Stimulated activated CD4-positive, alpha-beta T cell treated with anti-CD3 and anti-CD28 coated beads, Interleukin-15, amount 100 ng/mL, for 48 hours (primary cell): ENCODE measurements around the gene NUDT17.
"Not testable (repeated sequence)": the region's sequence is repeated elsewhere in the genome, so short reads cannot be mapped to it uniquely, and the experiment has no call there.

ENCODE experiments used
- DNase-seq, 2 donors: peaks; one replicate each; pipeline ENCODE4 v3.0.0-alpha.2; 2020; ENCODE audit warnings: low read depth in 2 of 2

The NUDT17 gene

DNA sequence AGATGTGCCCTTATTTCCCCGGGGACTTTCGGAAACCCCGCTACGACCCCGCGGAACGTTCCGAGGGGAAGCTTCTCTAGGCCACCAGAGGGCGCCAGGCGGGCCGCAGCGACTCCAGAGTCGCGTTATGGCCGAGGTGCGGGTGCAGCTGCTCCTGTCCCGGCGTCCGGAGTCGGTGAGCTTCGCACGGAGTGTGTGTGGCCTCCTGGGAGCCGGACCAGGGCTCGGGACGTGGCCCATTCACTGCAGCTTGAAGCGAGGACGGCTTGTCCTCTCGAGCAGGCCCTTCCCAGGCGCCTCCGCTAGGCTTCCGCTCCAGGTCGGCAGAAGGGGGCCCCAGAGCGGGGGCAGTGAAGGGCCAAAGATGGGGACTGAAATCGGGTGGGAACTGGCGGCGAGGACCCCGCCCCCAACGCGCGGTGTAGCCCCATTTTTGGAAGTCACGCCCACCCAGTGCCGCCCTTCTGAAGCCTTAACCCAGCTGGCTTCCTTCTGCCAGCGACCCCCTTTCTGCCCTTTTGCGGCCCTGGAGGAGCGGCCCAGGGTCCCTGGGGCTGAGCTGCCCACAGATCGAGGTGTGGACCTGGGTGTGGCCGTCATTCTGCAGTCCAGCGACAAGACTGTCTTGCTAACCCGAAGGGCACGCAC lies at the start of gene NUDT17:
Gene NUDT17 (plus strand): TSS at position 117 of the 648 bp plus-strand sequence. CDS start 11 bp downstream, at position 128.
- peak; percentile 56 to 71 for DNase-seq

DNA sequence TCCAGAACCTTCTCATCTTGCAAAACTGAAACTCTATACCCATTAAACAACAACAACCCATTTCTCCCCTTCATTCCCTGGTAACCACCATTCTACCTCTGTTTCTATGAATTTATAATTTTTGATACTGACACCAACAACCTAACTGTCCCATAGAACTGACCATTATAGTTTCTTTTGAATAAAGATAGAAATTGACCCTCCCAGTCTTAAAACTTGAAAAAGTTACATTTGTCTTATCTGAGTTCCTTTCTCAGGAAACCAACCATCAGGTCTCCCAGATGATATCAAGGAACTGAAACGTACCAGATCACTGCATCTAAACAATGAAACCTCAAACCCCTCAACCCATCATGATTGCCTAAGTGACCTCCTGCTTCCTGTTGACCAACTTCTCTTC lies 48.7 kb upstream of the NUDT17 start:
- DNase-seq: no peak

- DNase-seq: no peak
Observed at GRCh38 chr1:145799806-145800205, 45.6 kb upstream of the NUDT17 start.

DNA sequence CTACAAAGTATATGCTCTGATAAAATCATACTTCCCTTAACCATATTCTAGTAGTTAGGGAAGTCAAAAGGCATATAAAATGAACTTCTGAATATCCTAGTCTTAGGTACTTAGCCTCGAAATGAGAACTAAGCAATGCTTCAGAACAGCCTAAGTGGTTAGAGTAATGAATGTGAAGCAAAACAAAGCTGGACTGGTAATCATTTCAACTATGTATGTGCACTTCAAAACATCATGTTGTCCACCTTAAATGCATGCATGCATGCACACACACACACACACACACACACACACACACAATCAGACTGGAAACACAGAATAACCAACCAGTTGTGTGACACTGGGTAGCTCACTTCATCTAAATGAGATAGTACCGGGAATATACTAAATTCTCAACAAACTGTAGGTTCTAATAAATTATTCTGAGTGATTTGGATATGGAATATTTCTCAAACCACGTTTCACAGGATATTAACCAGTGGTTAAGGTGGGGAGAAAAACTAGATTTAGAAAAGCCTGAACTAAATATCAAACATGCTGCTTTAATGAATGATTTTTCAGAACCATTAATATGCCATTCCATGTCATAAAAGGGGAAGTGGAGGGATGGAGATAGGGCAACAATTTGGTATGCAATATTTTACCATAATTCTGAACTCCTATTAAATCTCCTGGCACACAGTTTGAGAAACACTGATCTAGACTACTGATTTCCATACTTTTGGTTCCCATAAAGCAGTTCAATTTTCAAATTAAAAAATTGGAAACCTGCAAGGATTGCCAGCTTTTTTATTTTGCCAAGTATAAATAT lies 41.0 kb upstream of the NUDT17 start:
- DNase-seq: no peak

DNA sequence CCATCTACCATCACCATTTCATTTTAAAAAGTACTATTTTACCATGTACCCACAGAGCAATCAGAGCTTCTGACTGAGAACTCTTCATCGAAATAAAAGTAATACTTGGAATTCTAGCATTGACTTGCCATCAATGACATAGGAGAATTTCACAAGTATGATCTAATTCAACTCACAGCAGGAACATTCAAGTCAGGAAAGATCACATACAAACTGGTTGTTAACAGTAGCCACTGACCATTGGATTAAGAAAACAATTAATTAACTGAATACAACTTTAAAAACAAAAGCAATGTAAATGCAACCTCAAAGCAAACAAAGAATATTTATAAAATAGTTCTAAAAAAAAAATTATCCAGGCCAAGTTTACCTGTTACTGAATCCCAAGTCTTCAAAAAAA lies 40.4 kb upstream of the NUDT17 start:
- no peak for DNase-seq

DNA sequence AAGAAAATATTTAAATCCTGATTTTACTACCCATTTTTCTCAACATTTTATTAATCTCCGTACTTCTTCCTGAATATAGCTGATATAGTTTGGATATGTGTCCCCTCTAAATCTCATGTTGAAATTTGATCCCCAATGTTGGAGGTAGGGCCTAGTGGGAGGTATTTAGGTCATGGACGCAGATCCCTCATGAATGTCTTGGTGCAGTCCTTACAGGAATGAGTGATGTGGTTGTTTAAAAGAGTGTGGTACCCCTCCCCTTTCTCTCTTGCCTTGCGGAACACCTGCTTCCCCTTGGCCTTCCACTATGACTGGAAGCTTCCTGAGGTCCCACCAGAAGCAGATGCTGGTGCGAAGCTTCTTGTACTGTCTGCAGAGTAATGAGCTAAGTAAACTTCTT lies 39.0 kb upstream of the NUDT17 start:
- no peak for DNase-seq

DNA sequence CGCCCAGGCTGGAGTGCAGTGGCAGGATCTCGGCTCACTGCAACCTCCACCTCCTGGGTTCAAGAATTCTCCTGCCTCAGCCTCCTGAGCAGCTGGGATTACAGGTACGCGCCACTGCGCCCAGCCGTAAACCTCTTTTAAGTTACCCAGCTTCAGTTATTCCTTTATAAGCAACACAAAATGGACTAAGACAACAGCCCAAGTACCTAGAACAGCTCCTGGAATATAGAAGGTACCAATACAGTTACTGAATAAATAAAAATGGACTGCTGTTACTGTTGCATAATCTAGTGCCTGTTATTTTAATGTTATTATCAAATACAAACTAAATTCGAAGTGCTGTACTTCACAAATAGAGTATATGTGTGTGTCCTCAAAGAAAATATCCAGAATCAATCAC lies 38.6 kb upstream of the NUDT17 start:
- DNase-seq: no peak

GRCh38 chr1:145812977-145813810 lies 32.2 kb upstream of the NUDT17 start:
- not testable (repeated sequence) for DNase-seq

- not testable (repeated sequence) for DNase-seq
Observed at GRCh38 chr1:145818095-145818494, 27.3 kb upstream of the NUDT17 start.

DNA sequence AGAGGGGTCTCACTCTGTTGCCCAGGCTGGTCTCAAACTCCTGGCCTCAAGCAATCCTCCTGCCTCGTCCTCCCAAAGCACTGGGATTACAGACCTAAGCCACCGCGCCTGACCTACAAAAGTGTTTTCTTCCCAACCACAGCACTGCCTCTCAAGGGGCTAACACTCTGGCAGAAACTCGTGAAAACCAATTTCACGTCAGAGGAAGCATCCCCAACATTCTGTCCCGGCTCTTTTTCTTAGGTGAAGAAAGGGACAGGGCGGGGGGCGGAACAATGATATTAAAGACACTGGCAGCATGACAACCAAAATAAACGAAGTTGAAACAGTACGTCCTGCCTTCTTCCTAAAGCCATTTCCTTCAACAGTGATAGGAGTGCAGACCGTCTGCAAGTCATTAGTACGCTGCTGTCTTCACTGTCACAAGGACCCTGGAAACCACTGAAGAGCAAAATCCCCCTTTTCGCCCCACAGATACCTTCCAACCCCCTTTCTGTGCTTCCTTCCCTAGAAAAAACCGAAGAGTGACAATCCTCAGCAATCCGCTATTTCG lies 22.6 kb upstream of the NUDT17 start:
- not testable (repeated sequence) for DNase-seq

GRCh38 chr1:145823565-145824498 lies 21.6 kb upstream of the NUDT17 start, which contains the start of the genes POLR3C and RNF115:
Gene POLR3C, plus strand, starts transcription at chr1:145824200. Its CDS starts 1,577 bp downstream, at chr1:145825777.
Gene RNF115, minus strand, starts transcription at chr1:145824095. Its CDS starts 222 bp downstream, at chr1:145823873.
- peak; percentile 75 to 76 for DNase-seq

- no peak for DNase-seq
Observed at GRCh38 chr1:145824499-145824842, 21.0 kb upstream of the NUDT17 start.

- DNase-seq: no peak
Observed at GRCh38 chr1:145826030-145826429, 19.4 kb upstream of the NUDT17 start.

- no peak for DNase-seq
Observed at GRCh38 chr1:145827966-145828365, 17.5 kb upstream of the NUDT17 start.

DNA sequence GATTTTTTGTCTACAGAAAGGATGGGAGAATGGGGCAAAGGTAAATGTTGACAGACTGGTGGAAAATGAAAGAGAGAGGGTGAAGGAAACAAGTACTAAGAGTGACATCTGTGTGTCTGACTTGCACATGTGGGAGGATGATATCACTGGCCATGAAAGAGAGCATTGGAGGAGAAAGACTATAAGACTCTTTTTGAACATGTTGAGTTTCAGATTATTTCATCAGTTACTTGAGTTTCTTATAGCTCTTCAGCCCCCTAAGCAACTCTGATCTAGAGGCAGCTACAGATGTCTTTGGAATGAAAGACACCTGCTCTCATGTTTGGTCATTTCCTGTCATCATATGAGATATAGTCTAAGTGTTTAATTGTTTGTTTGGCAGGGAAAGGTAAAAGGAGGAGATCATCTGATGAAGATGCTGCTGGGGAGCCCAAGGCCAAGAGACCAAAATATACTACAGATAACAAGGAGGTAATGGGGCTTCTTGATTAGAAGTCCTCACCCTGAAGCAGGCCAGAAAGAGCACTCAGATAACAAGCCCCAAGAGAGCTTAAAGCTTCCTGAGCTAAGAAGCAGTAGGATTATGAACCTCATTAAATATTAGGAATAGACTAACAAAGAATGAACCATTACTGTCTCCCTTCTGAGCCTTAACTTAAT lies 16.9 kb upstream of the NUDT17 start:
- DNase-seq: no peak

DNA sequence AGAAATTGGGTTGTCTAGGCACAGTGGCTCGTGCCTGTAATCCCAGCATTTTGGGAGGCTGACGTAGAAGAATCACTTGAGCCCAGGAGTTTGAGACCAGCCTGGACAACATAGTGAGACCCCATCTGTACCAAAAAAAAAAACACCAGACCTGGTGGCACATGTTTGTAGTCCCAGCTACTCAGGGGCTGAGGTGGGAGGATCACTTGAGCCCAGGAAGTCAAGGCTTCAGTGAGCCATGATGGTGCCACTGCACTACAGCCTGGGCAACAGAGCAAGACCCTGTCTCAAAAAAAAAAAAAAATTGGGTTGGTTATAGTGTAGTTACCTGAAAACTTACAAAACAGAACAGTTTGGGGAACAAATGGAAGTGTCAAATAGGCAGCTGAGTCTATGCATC lies 14.6 kb upstream of the NUDT17 start:
- not testable (repeated sequence) for DNase-seq

DNA sequence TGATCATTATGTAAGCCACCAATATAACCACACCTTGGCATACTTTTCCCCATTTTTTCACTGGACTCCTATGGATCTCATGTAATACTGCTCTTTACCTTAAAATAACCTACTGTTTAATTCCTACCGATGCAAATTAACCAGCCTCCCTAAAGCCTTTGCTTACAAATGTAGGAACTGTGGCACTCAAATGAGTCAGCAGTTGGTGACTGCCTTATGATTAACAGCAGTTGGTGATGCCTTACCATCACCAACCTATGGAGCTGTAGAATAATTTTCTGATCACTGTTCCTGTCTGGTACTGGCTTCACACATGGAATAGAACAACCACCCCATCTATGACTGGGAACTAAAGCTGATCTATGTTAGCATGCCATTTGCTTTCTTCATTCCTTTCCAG lies 7.8 kb upstream of the NUDT17 start:
- no peak for DNase-seq

GRCh38 chr1:145843031-145843430 lies 2.4 kb upstream of the NUDT17 start:
- no peak for DNase-seq

DNA sequence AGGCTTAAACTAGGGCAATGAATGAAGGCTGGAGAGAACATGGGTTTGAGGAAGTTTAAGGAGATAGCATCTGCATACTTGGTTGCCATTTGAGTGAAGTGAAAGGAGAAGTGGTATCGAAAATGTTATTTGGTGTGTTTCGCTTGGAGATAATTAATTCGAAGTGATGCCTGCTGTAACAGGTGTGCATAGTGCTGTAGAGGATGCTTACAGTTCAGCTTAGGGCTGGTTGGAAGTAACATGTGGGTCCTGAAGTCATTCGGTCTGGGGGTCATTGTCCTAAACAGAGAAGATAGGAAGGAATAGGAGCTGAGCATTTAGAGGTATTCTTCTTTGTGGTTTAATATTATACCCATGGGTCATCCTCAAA lies 301 bp upstream of the NUDT17 start:
- DNase-seq: no peak

DNA sequence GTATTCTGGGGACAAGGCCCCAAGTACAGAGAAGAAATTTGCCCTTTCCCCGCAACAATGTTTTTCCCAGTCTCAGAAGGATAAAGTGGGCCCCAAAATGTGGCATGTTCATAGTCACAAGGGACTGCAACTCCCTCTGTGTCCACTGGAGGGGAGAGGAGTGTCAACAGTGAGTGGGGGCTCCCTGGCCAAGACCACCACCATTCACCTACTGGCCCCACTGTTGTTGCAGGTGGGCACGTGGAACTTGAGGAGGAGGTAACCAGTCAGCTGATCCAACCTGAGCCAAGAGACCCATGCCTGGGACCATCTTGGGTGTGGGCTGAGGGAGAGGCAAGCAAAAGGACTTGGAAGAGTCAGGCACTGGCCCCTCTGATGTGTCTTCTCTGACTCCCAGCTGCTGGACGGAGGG lies 777 bp downstream of the NUDT17 start:
- DNase-seq: no peak
